ENCODE results near the gene OPCML.

Gene OPCML

GRCh38 chr11:132913886-132914285 is 618.4 kb downstream of the OPCML start:
- no peak for TF ChIP-seq CTCF (conservative IDR thresholded peaks at IDR 0.05)
- H3K27ac ChIP-seq = no peak overlapping the region

GRCh38 chr11:132913295-132913694 is 619.0 kb downstream of the OPCML start:
- no peak overlapping the region for H3K27ac ChIP-seq
- TF ChIP-seq CTCF (conservative IDR thresholded peaks at IDR 0.05) = no peak

GRCh38 chr11:132911186-132911585 is 621.1 kb downstream of the OPCML start:
- no peak overlapping the region for H3K27ac ChIP-seq
- TF ChIP-seq CTCF (conservative IDR thresholded peaks at IDR 0.05) = no peak

- no peak for TF ChIP-seq CTCF (conservative IDR thresholded peaks at IDR 0.05)
- H3K27ac ChIP-seq = no peak overlapping the region
Measured at GRCh38 chr11:132910011-132910760, 622.1 kb downstream of the OPCML start.

- TF ChIP-seq CTCF (conservative IDR thresholded peaks at IDR 0.05) = no peak
- H3K27ac ChIP-seq = no peak overlapping the region
Measured at GRCh38 chr11:132909021-132909606, 623.2 kb downstream of the OPCML start.

GRCh38 chr11:132908414-132908810 is 623.9 kb downstream of the OPCML start:
- no peak for TF ChIP-seq CTCF (conservative IDR thresholded peaks at IDR 0.05)
- no peak overlapping the region for H3K27ac ChIP-seq

- no peak overlapping the region for H3K27ac ChIP-seq
- no peak for TF ChIP-seq CTCF (conservative IDR thresholded peaks at IDR 0.05)
Measured at GRCh38 chr11:132907651-132908413, 624.5 kb downstream of the OPCML start.

Data from VCaP (cell line).